HCT116 (cell line): ENCODE measurements around the gene CNPY1. TPM values are rescaled to one million over a fixed set of nuclear protein-coding genes. Genes with fewer than 3 reads are reported as not detected.

Experiments used
- ATAC-seq: fragments of 200-7000 bp; cut with Tn5 transposase; 2 replicates; pipeline ENCODE4 v1.9.1; 2020; ENCODE audit warnings: mild to moderate bottlenecking, moderate library complexity
- BruUV-seq: library from RNA; stranded (reverse); fragments of 400-500 nt; replicated peaks from 2 replicates; lab custom pipeline; 2021; lab: Mats Ljungman, UMichigan
- CTCF ChIA-PET: fragments of 300-600 bp; sonication (Branson Sonifier 250); formaldehyde crosslinking; loops from one replicate; lab custom pipeline; 2021; ENCODE audit warnings: antibody characterized with exemption; lab: Charles Lee
- POLR2A ChIA-PET: fragments of 300-600, 350-600 bp; sonication (Branson Sonifier 250); formaldehyde crosslinking; loops from one replicate; lab custom pipeline; 2021; ENCODE audit warnings: antibody characterized with exemption; lab: Charles Lee
- RAD21 ChIA-PET, 2 experiments: fragments of 300-600 bp; sonication (Branson Sonifier 250); formaldehyde crosslinking; loops; one replicate each; lab custom pipeline; 2023; ENCODE audit warnings: low total read pairs in 2 of 2; ENCODE audit not compliant: uncharacterized antibody in 2 of 2, unreplicated experiment in 2 of 2, low non-redundant PET in 1 of 2; lab: Charles Lee
- DNase-seq: peaks from one replicate; pipeline ENCODE4 v3.0.0-alpha.2; 2010; ENCODE audit warnings: low read depth, low spot score
- H2AFZ ChIP-seq: fragments of 200-600 bp; shearing (Covaris generic), sonication (generic); 2 replicates; pipeline ENCODE4 v1.6.1; 2017; ENCODE audit warnings: low read depth, mixed run types, mixed read lengths, antibody characterized with exemption, low read length; ENCODE audit not compliant: poor library complexity, severe bottlenecking
- H3K27ac ChIP-seq: 2 replicates; pipeline ENCODE4 v1.5.1; 2012; ENCODE audit warnings: low read depth, low read length
- H3K27me3 ChIP-seq: fragments of 200-600 bp; sonication (generic); 2 replicates; pipeline ENCODE4 v1.6.1; 2016; ENCODE audit warnings: mixed run types, low read length, mixed read lengths; ENCODE audit not compliant: insufficient read depth
- H3K36me3 ChIP-seq, 2 experiments: fragments of 200-500 bp in 1 of 2; fragments of 200-600 bp in 1 of 2; sonication (Bioruptor generic) in 1 of 2; sonication (generic) in 1 of 2; 2 replicates each; pipeline versions ENCODE4 v1.5.1 to v1.6.1; 2014 to 2016; ENCODE audit warnings: low read length in 2 of 2, inconsistent platforms in 1 of 2, mixed read lengths in 1 of 2, mixed run types in 1 of 2; ENCODE audit not compliant: insufficient read depth in 2 of 2, control insufficient read depth in 1 of 2
- H3K4me1 ChIP-seq, 2 experiments: fragments of 200-600 bp in 1 of 2; sonication (generic) in 1 of 2; 2 replicates each; pipeline versions ENCODE4 v1.5.1 to v1.6.1; 2012 to 2017; ENCODE audit warnings: low read length in 2 of 2, inconsistent platforms in 1 of 2, mild to moderate bottlenecking in 1 of 2, mixed read lengths in 1 of 2, mixed run types in 1 of 2, moderate library complexity in 1 of 2; ENCODE audit not compliant: insufficient read depth in 2 of 2, control insufficient read depth in 1 of 2
- H3K4me2 ChIP-seq: fragments of 200-600 bp; sonication (generic); 2 replicates; pipeline ENCODE4 v1.6.1; 2017; ENCODE audit warnings: mixed run types, low read length, mixed read lengths
- H3K4me3 ChIP-seq, 2 experiments: fragments of 200-600 bp in 1 of 2; sonication (generic) in 1 of 2; replicated peaks in 1 of 2; 2 replicates each; pipeline ENCODE4 v1.5.1; 2011 to 2016; ENCODE audit warnings: low read length in 2 of 2, control low read depth in 1 of 2, low read depth in 1 of 2, mild to moderate bottlenecking in 1 of 2, mixed read lengths in 1 of 2, mixed run types in 1 of 2
- H3K79me2 ChIP-seq: fragments of 200-600 bp; sonication (generic); 2 replicates; pipeline ENCODE4 v1.6.1; 2017; ENCODE audit warnings: mild to moderate bottlenecking, mixed run types, low read length, moderate library complexity, mixed read lengths; ENCODE audit not compliant: insufficient read depth
- H3K9ac ChIP-seq: fragments of 200-600 bp; sonication (generic); 2 replicates; pipeline ENCODE4 v1.6.1; 2016; ENCODE audit warnings: low read length, mixed read lengths
- H3K9me2 ChIP-seq: fragments of 200-600 bp; sonication (generic), shearing (Covaris generic); 2 replicates; pipeline ENCODE4 v1.6.1; 2017; ENCODE audit warnings: mixed run types, mild to moderate bottlenecking, moderate library complexity; ENCODE audit not compliant: insufficient read depth
- H3K9me3 ChIP-seq, 2 experiments: fragments of 200-500 bp in 1 of 2; fragments of 200-600 bp in 1 of 2; sonication (Bioruptor generic) in 1 of 2; sonication (generic) in 1 of 2; 2 replicates each; pipeline ENCODE4 v1.6.1; 2014 to 2017; ENCODE audit warnings: low read length in 2 of 2, mixed read lengths in 2 of 2, inconsistent platforms in 1 of 2, low read depth in 1 of 2, mild to moderate bottlenecking in 1 of 2, mixed run types in 1 of 2, moderate library complexity in 1 of 2; ENCODE audit not compliant: control insufficient read depth in 1 of 2, insufficient read depth in 1 of 2
- H4K20me1 ChIP-seq: fragments of 200-600 bp; sonication (generic), shearing (Covaris generic); 2 replicates; pipeline ENCODE4 v1.6.1; 2017; ENCODE audit warnings: mixed run types, mild to moderate bottlenecking, moderate library complexity; ENCODE audit not compliant: insufficient read depth
- ATF3 ChIP-seq: IDR thresholded peaks from 2 replicates; pipeline ENCODE4 v1.6.1; 2012
- CBX3 ChIP-seq: IDR thresholded peaks from 2 replicates; pipeline ENCODE4 v1.6.1; 2012; ENCODE audit warnings: low read depth
- CEBPB ChIP-seq: IDR thresholded peaks from 2 replicates; pipeline ENCODE4 v1.6.1; 2012; ENCODE audit warnings: low read depth
- EGR1 ChIP-seq: IDR thresholded peaks from 2 replicates; pipeline ENCODE4 v1.6.1; 2012; ENCODE audit warnings: low read depth
- EZH2 ChIP-seq: fragments of 200-600 bp; sonication (generic); IDR thresholded peaks from 2 replicates; pipeline ENCODE4 v1.6.1; 2017; ENCODE audit warnings: antibody characterized with exemption, mixed run types
- POLR2A ChIP-seq: IDR thresholded peaks from 2 replicates; pipeline ENCODE4 v1.7.0; 2011; ENCODE audit warnings: borderline replicate concordance; ENCODE audit not compliant: insufficient read depth, insufficient read length; ENCODE audit errors: extremely low read depth
- REST ChIP-seq: IDR thresholded peaks from 2 replicates; pipeline ENCODE4 v1.6.1; 2012; ENCODE audit warnings: low read depth
- SIN3A ChIP-seq: IDR thresholded peaks from 2 replicates; pipeline ENCODE4 v1.6.1; 2012; ENCODE audit warnings: low read depth
- SRF ChIP-seq: IDR thresholded peaks from 2 replicates; pipeline ENCODE4 v1.6.1; 2012; ENCODE audit warnings: low read depth
- TCF7L2 ChIP-seq: IDR thresholded peaks from 2 replicates; pipeline ENCODE4 v1.7.0; 2011; ENCODE audit warnings: borderline replicate concordance, inconsistent platforms; ENCODE audit not compliant: insufficient read depth, insufficient read length; ENCODE audit errors: extremely low read depth
- YY1 ChIP-seq: IDR thresholded peaks from 2 replicates; pipeline ENCODE4 v1.6.1; 2011; ENCODE audit warnings: low read length, low read depth, moderate library complexity, mild to moderate bottlenecking; ENCODE audit not compliant: insufficient replicate concordance; ENCODE audit errors: extremely low read depth
- ZFX ChIP-seq: fragments of 450-650 bp; IDR thresholded peaks from 2 replicates; pipeline ENCODE4 v1.6.1; 2017
- intact Hi-C: fragments of 100-400 bp; cut with micrococcal nuclease; formaldehyde crosslinking; loops from 2 replicates; pipeline ENCODE4 v1.10.0; 2022
- total RNA-seq: library from RNA; stranded (reverse); gene quantifications from one replicate; pipeline ENCODE4 v1.2.1, GENCODE V29; 2021; ENCODE audit not compliant: unreplicated experiment
- TF ChIP-seq, protein P1 (sequence below), 3 experiments: fragments of 200-600 bp in 1 of 3; sonication (generic) in 1 of 3; IDR thresholded peaks in 2 of 3; conservative IDR thresholded peaks in 1 of 3; 2 replicates each; pipeline ENCODE4 v1.5.1; 2012 to 2017; ENCODE audit warnings: low read depth in 2 of 3, low read length in 2 of 3, antibody characterized with exemption in 1 of 3, borderline replicate concordance in 1 of 3, control low read depth in 1 of 3, mild to moderate bottlenecking in 1 of 3, mixed read lengths in 1 of 3, mixed run types in 1 of 3, moderate library complexity in 1 of 3; ENCODE audit not compliant: insufficient read depth in 1 of 3

Gene CNPY1
- total RNA-seq, 1 experiment from 2014 or later = not detected

DNA sequence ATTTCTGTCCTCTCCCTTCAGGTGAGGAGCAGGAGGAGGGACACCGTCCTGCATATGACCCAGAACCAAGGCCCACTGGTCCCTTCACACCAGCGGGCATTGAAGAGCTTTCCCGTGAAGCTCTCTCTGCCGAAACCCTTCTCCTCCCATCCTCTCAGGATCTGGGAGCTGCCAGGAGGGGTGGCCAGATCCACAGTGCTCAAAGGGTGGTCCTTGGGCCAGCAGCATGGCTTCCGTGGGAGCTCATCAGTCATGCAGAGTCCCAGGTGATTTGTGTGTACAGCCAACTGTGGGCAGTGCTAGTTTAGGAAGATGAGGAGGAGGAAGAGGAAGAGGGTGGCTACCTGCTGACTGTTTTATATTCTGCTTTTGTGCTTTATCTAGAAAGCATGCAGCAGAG is 28.4 kb downstream of the CNPY1 start:
- ChIA-PET RAD21 (no interaction called here), POLR2A (no interaction called here), CTCF (no interaction called here)
- peaks cover 46% of the 10 kb centered on the region for H3K27me3 ChIP-seq
- no peak overlapping the region for H3K9ac ChIP-seq
- intact Hi-C loops = no loop called here
- H3K27ac ChIP-seq = no peak overlapping the region
- H3K4me2 ChIP-seq = no peak overlapping the region
- ATAC-seq (no peak), DNase-seq (no peak)
- no peaks in the 10 kb centered on the region for H3K36me3 ChIP-seq
- BruUV-seq = no TSS peak
- H2AFZ ChIP-seq = no peak overlapping the region
- H3K9me3 ChIP-seq = no peaks in the 10 kb centered on the region
- no peaks in the 10 kb centered on the region for H3K4me1 ChIP-seq
- H3K79me2 ChIP-seq = no peaks in the 10 kb centered on the region
- TF ChIP-seq YY1 (no peak), REST (no peak), EGR1 (no peak), TCF7L2 (no peak), SIN3A (no peak), CEBPB (no peak), EZH2 (no peak), CBX3 (no peak), SRF (no peak), ATF3 (no peak), ZFX (no peak), POLR2A (no peak)
- TF ChIP-seq, protein P1, sequence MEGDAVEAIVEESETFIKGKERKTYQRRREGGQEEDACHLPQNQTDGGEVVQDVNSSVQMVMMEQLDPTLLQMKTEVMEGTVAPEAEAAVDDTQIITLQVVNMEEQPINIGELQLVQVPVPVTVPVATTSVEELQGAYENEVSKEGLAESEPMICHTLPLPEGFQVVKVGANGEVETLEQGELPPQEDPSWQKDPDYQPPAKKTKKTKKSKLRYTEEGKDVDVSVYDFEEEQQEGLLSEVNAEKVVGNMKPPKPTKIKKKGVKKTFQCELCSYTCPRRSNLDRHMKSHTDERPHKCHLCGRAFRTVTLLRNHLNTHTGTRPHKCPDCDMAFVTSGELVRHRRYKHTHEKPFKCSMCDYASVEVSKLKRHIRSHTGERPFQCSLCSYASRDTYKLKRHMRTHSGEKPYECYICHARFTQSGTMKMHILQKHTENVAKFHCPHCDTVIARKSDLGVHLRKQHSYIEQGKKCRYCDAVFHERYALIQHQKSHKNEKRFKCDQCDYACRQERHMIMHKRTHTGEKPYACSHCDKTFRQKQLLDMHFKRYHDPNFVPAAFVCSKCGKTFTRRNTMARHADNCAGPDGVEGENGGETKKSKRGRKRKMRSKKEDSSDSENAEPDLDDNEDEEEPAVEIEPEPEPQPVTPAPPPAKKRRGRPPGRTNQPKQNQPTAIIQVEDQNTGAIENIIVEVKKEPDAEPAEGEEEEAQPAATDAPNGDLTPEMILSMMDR (IDR thresholded peaks at IDR 0.05 in 2 of 3, conservative IDR thresholded peaks at IDR 0.05 in 1 of 3; ENCODE audit: borderline replicate concordance in 1 of 3, insufficient read depth in 1 of 3, low read depth in 2 of 3, low read length in 2 of 3) = no peak
- no peaks in the 10 kb centered on the region for H4K20me1 ChIP-seq
- H3K9me2 ChIP-seq = no peaks in the 10 kb centered on the region
- H3K4me3 ChIP-seq = no peak overlapping the region
